WTC11 (cell line): ENCODE measurements around the gene CCDC34.

Experiments used
- JUN ChIP-seq: sonication (generic); formaldehyde crosslinking; IDR thresholded peaks from 2 replicates; pipeline ENCODE4 v1.8.0; 2023; ENCODE audit warnings: mild to moderate bottlenecking, missing genetic modification reagents
- MXD4 ChIP-seq: fragments of 250-450 bp; sonication (Bioruptor Pico); IDR thresholded peaks from 2 replicates; pipeline ENCODE4 v1.8.0; 2021; ENCODE audit warnings: mild to moderate bottlenecking, moderate library complexity, borderline replicate concordance
- RELA ChIP-seq: sonication (generic); formaldehyde crosslinking; IDR thresholded peaks from 2 replicates; pipeline ENCODE4 v1.8.1; 2022; ENCODE audit warnings: missing genetic modification reagents, mild to moderate bottlenecking, borderline replicate concordance
- ZNF121 ChIP-seq: sonication (generic); formaldehyde crosslinking; IDR thresholded peaks from 2 replicates; pipeline ENCODE4 v1.8.0; 2023; ENCODE audit warnings: missing genetic modification reagents
- ZNF281 ChIP-seq: sonication (generic); formaldehyde crosslinking; IDR thresholded peaks from 2 replicates; pipeline ENCODE4 v1.8.0; 2023; ENCODE audit warnings: mild to moderate bottlenecking, missing genetic modification reagents

- TF ChIP-seq ZNF281 (CRISPR knock-in tag) (no peak), ZNF121 (CRISPR knock-in tag) (no peak), JUN (CRISPR knock-in tag) (no peak), MXD4 (CRISPR knock-in tag) (no peak), RELA (no peak)
Observed at GRCh38 chr11:27371489-27371888, 8.5 kb upstream of the CCDC34 start.
